ENCODE measurements around the gene PARL. TPM values are rescaled to one million over a fixed set of nuclear protein-coding genes. Genes with fewer than 3 reads are reported as not detected.

PARL gene
- total and polyA plus RNA-seq, 10 of the 15 experiments (the other 5 are each of a cell fraction or from before 2014, with no cell fraction given): 49.7 to 113 (median 77.2) TPM

GRCh38 chr3:183924543-183924942, 39.9 kb upstream of the PARL start (continued):
- no peak for TF ChIP-seq TARDBP (IDR thresholded peaks at IDR 0.05; ENCODE audit: borderline replicate concordance)

DNA sequence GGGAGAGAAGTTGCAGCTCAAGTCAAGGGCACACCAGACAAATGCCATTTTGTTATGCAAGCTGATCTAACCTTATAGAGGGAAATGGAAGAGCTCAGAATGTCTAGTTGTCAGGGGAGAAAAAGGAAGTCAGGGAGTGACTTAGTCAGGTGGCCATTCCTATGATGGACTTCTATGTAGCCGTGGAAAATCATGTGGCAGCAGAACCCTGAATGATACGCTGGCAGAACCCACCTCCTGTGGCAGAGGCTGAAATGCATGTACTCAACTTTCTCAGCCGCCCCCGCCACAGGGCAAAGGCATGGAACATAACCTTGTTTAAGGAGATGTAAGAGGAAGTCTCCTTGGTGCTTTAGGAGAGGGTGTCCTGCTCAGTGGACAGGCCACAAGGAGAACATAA, 37.7 kb upstream of the PARL start:
- no TSS peak for BruUV-seq (replicated peaks)
- ChIA-PET POLR2A (no interaction called here), RAD21 (ENCODE audit: unreplicated experiment) (no interaction called here), CTCF (interaction anchor here (0.7 to 1.3 kb wide), 3 partner anchors 18 to 490 kb away, joined by 3 to 5 read pairs (median 3); no protein-coding TSS in a partner anchor), SMC1A (ENCODE audit: uncharacterized antibody, unreplicated experiment) (no interaction called here)
- no peak for ATAC-seq
- H3K4me3 ChIP-seq: no peak overlapping the region
- no peaks in the 10 kb centered on the region for H3K9me3 ChIP-seq (replicated peaks; ENCODE audit: control insufficient read depth, insufficient read depth, low read length)
- no peaks in the 10 kb centered on the region; the same call in 1 of the 2 replicates for H3K4me1 ChIP-seq (ENCODE audit: control insufficient read depth, insufficient read depth, low read length)
- intact Hi-C loops (cut with micrococcal nuclease; ENCODE audit: unreplicated experiment) (no loop called here), in situ Hi-C loops (cut with MboI) (no loop called here)
- DNase-seq (ENCODE audit: low read depth, low spot score): no peak
- no peak overlapping the region for H3K27ac ChIP-seq (ENCODE audit: control insufficient read depth, insufficient read depth)
- H3K4me2 ChIP-seq (ENCODE audit: control insufficient read depth, insufficient read depth): no peak overlapping the region
- H3K9ac ChIP-seq (ENCODE audit: control insufficient read depth, insufficient read depth, low read length): no peak overlapping the region
- no peaks in the 10 kb centered on the region; a peak in 1 of 4 replicates for H3K36me3 ChIP-seq (ENCODE audit: control insufficient read depth in 2 of 2, insufficient read depth in 2 of 2, low read length in 1 of 2)
- no peak for FAIRE-seq
- H3K79me2 ChIP-seq (ENCODE audit: control insufficient read depth, insufficient read depth, low read length): no peaks in the 10 kb centered on the region
- no peaks in the 10 kb centered on the region for H4K20me1 ChIP-seq (ENCODE audit: control insufficient read depth, insufficient read depth)
- TF ChIP-seq RUNX3 (IDR thresholded peaks at IDR 0.05; ENCODE audit: low read length): no peak
- no peak for TF ChIP-seq ZBTB11 (CRISPR knock-in tag; IDR thresholded peaks at IDR 0.05)
- TF ChIP-seq CHD2 (IDR thresholded peaks at IDR 0.05; ENCODE audit: borderline replicate concordance, low read depth, low read length): no peak
- H2AFZ ChIP-seq (ENCODE audit: control insufficient read depth, low read depth, low read length): no peak overlapping the region
- H3K27me3 ChIP-seq (replicated peaks in 1 of 2; ENCODE audit: control insufficient read depth in 2 of 2, insufficient read depth in 2 of 2, low read length in 1 of 2): no peaks in the 10 kb centered on the region
- WGBS (ENCODE audit: insufficient coverage, insufficient replicate concordance, low lambda C conversion rate, missing lambda C conversion rate): 94% methylated on average over 4 of the region's 4 CpGs
